ENCODE data around the gene KRTAP2-4. TPM values are rescaled to one million over a fixed set of nuclear protein-coding genes. Genes with fewer than 3 reads are reported as not detected.
A peak's percentile ranks its signal among the peaks of the same experiment; 100 is the strongest.
"Not testable (repeated sequence)": the region's sequence is repeated elsewhere in the genome, so short reads cannot be mapped to it uniquely, and the experiment has no call there.

Gene KRTAP2-4
- total and polyA plus RNA-seq, 2 donors (not counting 1 experiment from before 2014, with no cell fraction given) = not detected

- Histone ChIP-seq H3K4me2 (ENCODE audit: extremely low read depth, insufficient read depth, low read length) (no peak overlapping the region), H3K36me3 (ENCODE audit: control insufficient read depth, insufficient read depth, low read length) (no peaks in the 10 kb centered on the region), H4K20me1 (ENCODE audit: control insufficient read depth, extremely low read depth, insufficient read depth, low read length) (no peaks in the 10 kb centered on the region), H3K79me2 (ENCODE audit: control insufficient read depth, insufficient read depth, low read length) (no peaks in the 10 kb centered on the region), H3K4me3 (replicated peaks in 1 of 4; ENCODE audit: control extremely low read depth in 1 of 4, insufficient read depth in 1 of 4, low read depth in 3 of 4, low read length in 4 of 4) (no peak overlapping the region), H3K9ac (ENCODE audit: insufficient read depth, low read length) (no peak overlapping the region), H3K27ac (ENCODE audit: insufficient read depth, low read length) (no peak overlapping the region), H3K4me1 (ENCODE audit: control insufficient read depth, extremely low read depth, insufficient read depth, low read length) (no peaks in the 10 kb centered on the region), H3K9me3 (ENCODE audit: control insufficient read depth, insufficient read depth, low read depth, low read length) (no peaks in the 10 kb centered on the region), H3K27me3 (ENCODE audit: control insufficient read depth, insufficient read depth, low read length) (no peaks in the 10 kb centered on the region), H2AFZ (ENCODE audit: low read length) (no peak overlapping the region)
- no peak for TF ChIP-seq CTCF (conservative IDR thresholded peaks at IDR 0.05 in 1 of 2, IDR thresholded peaks at IDR 0.05 in 1 of 2; ENCODE audit: low read depth in 1 of 2, low read length in 2 of 2)
- TF ChIP-seq EZH2 (IDR thresholded peaks at IDR 0.05; ENCODE audit: low read length, missing control alignments) = no peak
- DNase-seq (ENCODE audit: low read depth in 2 of 2) = no peak
These were observed 22.7 kb downstream of the KRTAP2-4 start for GRCh38 chr17:41042953-41043352.

- not testable (repeated sequence) for H3K4me2 ChIP-seq (ENCODE audit: extremely low read depth, insufficient read depth, low read length); H3K9ac ChIP-seq (ENCODE audit: insufficient read depth, low read length); H3K4me3 ChIP-seq (replicated peaks in 1 of 4; ENCODE audit: control extremely low read depth in 1 of 4, insufficient read depth in 1 of 4, low read depth in 3 of 4, low read length in 4 of 4); H3K27ac ChIP-seq (ENCODE audit: insufficient read depth, low read length); H4K20me1 ChIP-seq (ENCODE audit: control insufficient read depth, extremely low read depth, insufficient read depth, low read length); H3K36me3 ChIP-seq (ENCODE audit: control insufficient read depth, insufficient read depth, low read length); H2AFZ ChIP-seq (ENCODE audit: low read length); H3K9me3 ChIP-seq (ENCODE audit: control insufficient read depth, insufficient read depth, low read depth, low read length); H3K27me3 ChIP-seq (ENCODE audit: control insufficient read depth, insufficient read depth, low read length); H3K79me2 ChIP-seq (ENCODE audit: control insufficient read depth, insufficient read depth, low read length); H3K4me1 ChIP-seq (ENCODE audit: control insufficient read depth, extremely low read depth, insufficient read depth, low read length); DNase-seq (ENCODE audit: low read depth in 2 of 2)
- peak in 1 of 2 donors; percentile 3 for TF ChIP-seq CTCF (conservative IDR thresholded peaks at IDR 0.05 in 1 of 2, IDR thresholded peaks at IDR 0.05 in 1 of 2; ENCODE audit: low read depth in 1 of 2, low read length in 2 of 2)
These were observed 24.7 kb downstream of the KRTAP2-4 start, which contains the start of gene KRTAP1-1 for GRCh38 chr17:41040783-41041571. Gene KRTAP1-1, minus strand, starts transcription at chr17:41041450. Its CDS starts 53 bp downstream, at chr17:41041397.

- no peak for DNase-seq (ENCODE audit: low read depth in 2 of 2)
- Histone ChIP-seq H3K4me3 (replicated peaks in 1 of 4; ENCODE audit: control extremely low read depth in 1 of 4, insufficient read depth in 1 of 4, low read depth in 3 of 4, low read length in 4 of 4) (no peak overlapping the region), H2AFZ (ENCODE audit: low read length) (no peak overlapping the region), H3K27me3 (ENCODE audit: control insufficient read depth, insufficient read depth, low read length) (no peaks in the 10 kb centered on the region), H3K9me3 (ENCODE audit: control insufficient read depth, insufficient read depth, low read depth, low read length) (no peaks in the 10 kb centered on the region), H3K36me3 (ENCODE audit: control insufficient read depth, insufficient read depth, low read length) (no peaks in the 10 kb centered on the region), H4K20me1 (ENCODE audit: control insufficient read depth, extremely low read depth, insufficient read depth, low read length) (no peaks in the 10 kb centered on the region), H3K27ac (ENCODE audit: insufficient read depth, low read length) (no peak overlapping the region), H3K79me2 (ENCODE audit: control insufficient read depth, insufficient read depth, low read length) (no peaks in the 10 kb centered on the region), H3K4me2 (ENCODE audit: extremely low read depth, insufficient read depth, low read length) (no peak overlapping the region), H3K4me1 (ENCODE audit: control insufficient read depth, extremely low read depth, insufficient read depth, low read length) (no peaks in the 10 kb centered on the region), H3K9ac (ENCODE audit: insufficient read depth, low read length) (no peak overlapping the region)
- TF ChIP-seq EZH2 (IDR thresholded peaks at IDR 0.05; ENCODE audit: low read length, missing control alignments) = no peak
- no peak for TF ChIP-seq CTCF (conservative IDR thresholded peaks at IDR 0.05 in 1 of 2, IDR thresholded peaks at IDR 0.05 in 1 of 2; ENCODE audit: low read depth in 1 of 2, low read length in 2 of 2)
These were observed 27.8 kb downstream of the KRTAP2-4 start for GRCh38 chr17:41037853-41038350.

GRCh38 chr17:41034346-41034935, 31.2 kb downstream of the KRTAP2-4 start, which contains the start of gene KRTAP1-3:
Gene KRTAP1-3, minus strand, starts transcription at chr17:41034874. Its CDS starts 53 bp downstream, at chr17:41034821.
- DNase-seq (ENCODE audit: low read depth in 2 of 2); H3K36me3 ChIP-seq (ENCODE audit: control insufficient read depth, insufficient read depth, low read length); H3K9me3 ChIP-seq (ENCODE audit: control insufficient read depth, insufficient read depth, low read depth, low read length); H3K9ac ChIP-seq (ENCODE audit: insufficient read depth, low read length); H3K4me2 ChIP-seq (ENCODE audit: extremely low read depth, insufficient read depth, low read length); H3K4me3 ChIP-seq (replicated peaks in 1 of 4; ENCODE audit: control extremely low read depth in 1 of 4, insufficient read depth in 1 of 4, low read depth in 3 of 4, low read length in 4 of 4); H3K79me2 ChIP-seq (ENCODE audit: control insufficient read depth, insufficient read depth, low read length); H4K20me1 ChIP-seq (ENCODE audit: control insufficient read depth, extremely low read depth, insufficient read depth, low read length); H3K27ac ChIP-seq (ENCODE audit: insufficient read depth, low read length); H3K27me3 ChIP-seq (ENCODE audit: control insufficient read depth, insufficient read depth, low read length); H2AFZ ChIP-seq (ENCODE audit: low read length); H3K4me1 ChIP-seq (ENCODE audit: control insufficient read depth, extremely low read depth, insufficient read depth, low read length): not testable (repeated sequence)
